Right lobe of liver (tissue), 6 donors: ENCODE results near the gene UVSSA. TPM values are rescaled to one million over a fixed set of nuclear protein-coding genes. Genes with fewer than 3 reads are reported as not detected.

ENCODE experiments used
- ATAC-seq, 4 donors: fragments of 200-7000 bp; cut with Tn5 transposase; one replicate each; pipeline ENCODE4 v1.9.1; 2020; ENCODE audit warnings: mild to moderate bottlenecking in 4 of 4, moderate library complexity in 4 of 4
- DNase-seq, 3 donors: peaks; one replicate each; pipeline ENCODE4 v3.0.0-alpha.2; 2020
- H3K27ac ChIP-seq, 3 donors: fragments of 200-600 bp; one replicate each; pipeline ENCODE4 v1.8.0; 2022
- H3K27me3 ChIP-seq, 2 donors: fragments of 200-600 bp; one replicate each; pipeline ENCODE4 v1.8.0; 2022
- H3K36me3 ChIP-seq, 4 donors: fragments of 200-600 bp; sonication (generic) in 1 of 4; one replicate each; pipeline versions ENCODE4 v1.5.1 to v1.8.0; 2017 to 2022; ENCODE audit warnings: control low read depth in 1 of 4
- H3K4me1 ChIP-seq, 4 donors: fragments of 200-600 bp; sonication (generic) in 1 of 4; one replicate each; pipeline versions ENCODE4 v1.5.1 to v1.8.0; 2017 to 2022; ENCODE audit warnings: control low read depth in 1 of 4
- H3K4me3 ChIP-seq, 3 donors: fragments of 200-600 bp; one replicate each; pipeline ENCODE4 v1.8.0; 2022
- H3K9me3 ChIP-seq, 4 donors: fragments of 200-600 bp; sonication (generic) in 1 of 4; one replicate each; pipeline versions ENCODE4 v1.5.1 to v1.8.0; 2017 to 2022; ENCODE audit warnings: control low read depth in 1 of 4
- CTCF ChIP-seq, 4 donors: fragments of 200-600 bp in 3 of 4; fragments of 450-650 bp in 1 of 4; IDR thresholded peaks; one replicate each; pipeline versions ENCODE4 v1.5.1 to v1.8.0; 2016 to 2022; ENCODE audit warnings: antibody characterized with exemption in 4 of 4, mild to moderate bottlenecking in 2 of 4
- POLR2A ChIP-seq: fragments of 450-650 bp; IDR thresholded peaks from one replicate; pipeline ENCODE4 v1.6.1; 2017; ENCODE audit warnings: antibody characterized with exemption, mild to moderate bottlenecking
- WGBS: methylation state at CpG from one replicate; pipeline ENCODE4 v1.1.6; 2018; ENCODE audit warnings: low coverage, low lambda C conversion rate; ENCODE audit not compliant: insufficient coverage; ENCODE audit errors: missing lambda C conversion rate; 5-methylcytosine and 5-hydroxymethylcytosine counted together
- intact Hi-C, 2 donors: fragments of 100-400 bp; cut with DNase I; formaldehyde crosslinking; loops; one replicate each; pipeline versions ENCODE4 v1.11.2 to v1.14.1; 2022
- total RNA-seq, 6 experiments: library from RNA; depleted of rRNA in 2 of 6; stranded (reverse); fragments of >200 nt in 2 of 6; fragmentation: NEBNext Ultra II Directional in 3 of 6; extraction: Animal tissue kit (Norgen Biotek cat#: 25700) in 3 of 6; gene quantifications; one replicate each; pipeline versions ENCODE4 v1.1.0 to v1.2.4, GENCODE V29; 2016 to 2023
- donor health status: DM: no; HTN: yes; CAD: no.
- donor health status: DM: no; HTN: no; CAD: no.
- donor health status: DM: no; HTN: no; CAD: no.
- donor health status: DM: no; HTN: yes; CAD: no.
- donor health status: DM: no; HTN: yes; CAD: no.

The UVSSA gene
- total RNA-seq, 6 experiments from 2014 or later = 9.1 to 14.5 (median 11.3) TPM

DNA sequence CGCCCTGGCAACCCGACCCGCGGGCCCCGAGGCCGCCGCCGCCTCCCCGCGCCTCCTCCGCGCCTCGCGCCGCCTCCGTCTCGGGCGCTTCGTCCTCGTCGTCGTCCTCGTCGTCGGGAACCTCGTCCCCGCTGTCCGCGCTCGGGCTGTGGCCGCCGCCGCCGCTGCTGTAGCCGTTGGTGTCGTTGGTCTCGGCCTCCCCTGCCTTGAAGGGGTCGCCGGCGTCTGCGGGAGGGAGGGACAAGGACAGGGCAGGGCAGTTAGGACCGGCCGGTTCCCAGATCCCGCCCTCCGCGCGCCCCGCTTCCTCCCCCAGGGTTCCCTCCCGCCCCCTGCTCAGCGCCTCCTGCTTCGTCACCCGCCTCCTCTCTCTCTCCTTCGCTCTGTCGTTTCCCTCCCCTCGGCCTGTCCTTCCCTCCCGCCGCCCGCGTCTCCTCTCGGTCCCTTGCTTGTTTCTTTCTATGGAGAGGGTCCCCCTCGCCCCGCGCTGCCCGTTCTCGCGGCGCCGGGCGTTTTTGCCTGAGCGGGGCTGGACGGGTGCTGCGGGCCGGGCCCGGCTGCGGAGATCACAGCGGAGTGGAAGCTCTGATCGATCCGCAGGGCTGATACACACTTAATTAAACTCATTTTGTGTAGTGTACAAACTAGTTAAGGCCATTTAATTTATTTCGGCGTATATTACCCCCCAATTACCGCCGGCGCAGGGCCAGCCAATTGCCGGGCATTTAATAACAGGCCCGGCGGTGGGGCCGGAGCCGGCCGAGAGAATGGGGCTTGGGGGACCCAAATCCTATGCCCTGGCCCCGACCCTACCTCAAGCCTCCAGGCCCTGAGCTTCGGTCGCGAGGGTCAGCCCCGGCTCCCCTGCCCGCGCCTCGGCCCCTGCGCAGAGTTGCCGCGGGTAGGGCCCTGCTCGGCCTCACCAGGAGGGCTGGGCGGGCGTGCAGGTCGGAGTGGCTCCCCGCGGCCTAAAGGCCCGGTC, 56.9 kb downstream of the UVSSA start:
- ATAC-seq (no peak), DNase-seq (peak; percentile 18 to 47 (median 31))
- intact Hi-C loops = no loop called here
- WGBS = 5% methylated on average over 72 of the region's 107 CpGs
- peaks cover 3 to 30% of the 10 kb centered on the region in 2 donors for H3K27me3 ChIP-seq
- no peaks in the 10 kb centered on the region for H3K36me3 ChIP-seq
- H3K27ac ChIP-seq = no peak overlapping the region
- H3K4me3 ChIP-seq = no peak overlapping the region
- TF ChIP-seq POLR2A (no peak), CTCF (IDR thresholded peaks at IDR 0.05) (no peak)
- H3K4me1 ChIP-seq = no peaks in the 10 kb centered on the region
- no peaks in the 10 kb centered on the region for H3K9me3 ChIP-seq

GRCh38 chr4:1404573-1405253, 57.7 kb downstream of the UVSSA start:
- Histone ChIP-seq H3K9me3 (no peaks in the 10 kb centered on the region), H3K4me1 (no peaks in the 10 kb centered on the region), H3K36me3 (no peaks in the 10 kb centered on the region), H3K4me3 (no peak overlapping the region), H3K27ac (no peak overlapping the region), H3K27me3 (peaks cover 3 to 33% of the 10 kb centered on the region in 2 donors)
- WGBS = 2% methylated on average over 10 of the region's 54 CpGs
- TF ChIP-seq CTCF (IDR thresholded peaks at IDR 0.05) (no peak), POLR2A (no peak)
- ATAC-seq (no peak), DNase-seq (peak in 2 of 3 donors; percentile 34 to 36)
- intact Hi-C loops = no loop called here

DNA sequence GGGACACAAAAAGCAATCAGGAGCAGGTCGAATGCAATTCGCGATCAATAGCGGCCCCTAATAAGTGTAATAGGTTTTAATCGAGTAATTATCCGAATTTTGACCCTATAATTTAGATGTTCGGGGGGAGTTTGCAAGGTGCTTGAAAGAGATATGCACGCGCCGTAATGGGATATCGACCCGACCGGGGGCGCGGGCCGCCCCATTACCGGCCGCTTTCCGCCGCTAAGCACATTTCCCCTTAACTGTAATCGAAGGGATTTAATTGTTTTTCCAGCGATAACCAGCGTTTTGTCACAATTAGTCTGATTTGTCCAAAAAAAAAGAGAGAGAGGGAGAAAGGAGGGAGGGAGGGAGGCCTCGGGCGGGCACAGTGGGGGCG, 58.2 kb downstream of the UVSSA start:
- H3K4me3 ChIP-seq = no peak overlapping the region
- intact Hi-C loops = no loop called here
- peaks cover 3 to 33% of the 10 kb centered on the region in 2 donors for H3K27me3 ChIP-seq
- H3K36me3 ChIP-seq = no peaks in the 10 kb centered on the region
- ATAC-seq (no peak), DNase-seq (no peak)
- H3K9me3 ChIP-seq = no peaks in the 10 kb centered on the region
- H3K27ac ChIP-seq = no peak overlapping the region
- WGBS = 3% methylated on average over 24 of the region's 26 CpGs
- no peaks in the 10 kb centered on the region for H3K4me1 ChIP-seq
- TF ChIP-seq CTCF (IDR thresholded peaks at IDR 0.05) (no peak), POLR2A (no peak)

GRCh38 chr4:1405636-1406393, 58.8 kb downstream of the UVSSA start:
- DNase-seq (peak in 1 of 3 donors; percentile 35), ATAC-seq (no peak)
- no peaks in the 10 kb centered on the region for H3K36me3 ChIP-seq
- no peak overlapping the region for H3K4me3 ChIP-seq
- WGBS = 11% methylated on average over 19 of the region's 90 CpGs
- no peak overlapping the region for H3K27ac ChIP-seq
- H3K9me3 ChIP-seq = no peaks in the 10 kb centered on the region
- TF ChIP-seq CTCF (IDR thresholded peaks at IDR 0.05) (no peak), POLR2A (no peak)
- intact Hi-C loops = no loop called here
- no peaks in the 10 kb centered on the region for H3K4me1 ChIP-seq
- peaks cover 3 to 33% of the 10 kb centered on the region in 2 donors for H3K27me3 ChIP-seq
